ENCODE data around the gene NMU. TPM values are rescaled to one million over a fixed set of nuclear protein-coding genes. Genes with fewer than 3 reads are reported as not detected.

NMU gene
- total and polyA plus RNA-seq, 2 of the 4 experiments (the other 2 are of a cell fraction): not detected

DNA sequence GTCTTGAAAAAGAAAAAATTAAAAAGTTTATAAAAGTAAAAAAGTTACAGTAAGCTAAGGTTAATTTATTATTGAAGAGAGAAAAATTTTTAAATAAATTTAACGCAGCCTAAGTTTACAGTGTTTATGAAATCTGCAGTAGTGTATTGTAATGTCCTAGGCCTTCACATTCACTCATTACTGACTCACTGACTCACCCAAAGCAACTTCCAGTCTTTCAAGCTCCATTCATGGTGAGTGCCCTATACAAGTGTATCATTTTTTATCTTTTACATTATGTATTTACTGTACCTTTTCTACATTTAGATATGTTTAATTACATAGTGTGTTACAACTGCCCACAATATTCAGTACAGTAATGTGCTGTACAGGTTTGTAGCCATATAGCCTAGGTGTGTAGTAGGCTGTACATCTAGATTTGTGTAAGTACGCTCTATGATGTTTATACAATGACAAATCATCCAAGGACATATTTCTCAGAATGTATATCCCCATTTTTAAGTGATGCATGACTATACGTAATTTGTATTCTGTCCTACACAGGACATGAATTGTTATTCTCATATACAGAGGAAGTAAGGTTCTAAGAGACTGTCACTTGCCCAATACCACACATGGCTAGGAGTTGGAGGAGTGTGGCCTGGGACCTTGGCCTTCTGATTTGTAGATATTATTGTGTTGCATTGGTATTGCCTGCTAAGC is 24.6 kb downstream of the NMU start:
- H4K91ac ChIP-seq (ENCODE audit: insufficient read depth, low read depth, low read length): no peak overlapping the region
- no peak overlapping the region for H2AK5ac ChIP-seq (ENCODE audit: low read depth, low read length)
- no peaks in the 10 kb centered on the region for H3K4me1 ChIP-seq (ENCODE audit: control insufficient read depth, insufficient read depth, low read length)
- BruUV-seq (replicated peaks): no TSS peak
- dilution Hi-C loops (cut with HindIII; ENCODE audit: low sequenced_read_pairs, unreplicated experiment): no loop called here
- TF ChIP-seq, protein P1, sequence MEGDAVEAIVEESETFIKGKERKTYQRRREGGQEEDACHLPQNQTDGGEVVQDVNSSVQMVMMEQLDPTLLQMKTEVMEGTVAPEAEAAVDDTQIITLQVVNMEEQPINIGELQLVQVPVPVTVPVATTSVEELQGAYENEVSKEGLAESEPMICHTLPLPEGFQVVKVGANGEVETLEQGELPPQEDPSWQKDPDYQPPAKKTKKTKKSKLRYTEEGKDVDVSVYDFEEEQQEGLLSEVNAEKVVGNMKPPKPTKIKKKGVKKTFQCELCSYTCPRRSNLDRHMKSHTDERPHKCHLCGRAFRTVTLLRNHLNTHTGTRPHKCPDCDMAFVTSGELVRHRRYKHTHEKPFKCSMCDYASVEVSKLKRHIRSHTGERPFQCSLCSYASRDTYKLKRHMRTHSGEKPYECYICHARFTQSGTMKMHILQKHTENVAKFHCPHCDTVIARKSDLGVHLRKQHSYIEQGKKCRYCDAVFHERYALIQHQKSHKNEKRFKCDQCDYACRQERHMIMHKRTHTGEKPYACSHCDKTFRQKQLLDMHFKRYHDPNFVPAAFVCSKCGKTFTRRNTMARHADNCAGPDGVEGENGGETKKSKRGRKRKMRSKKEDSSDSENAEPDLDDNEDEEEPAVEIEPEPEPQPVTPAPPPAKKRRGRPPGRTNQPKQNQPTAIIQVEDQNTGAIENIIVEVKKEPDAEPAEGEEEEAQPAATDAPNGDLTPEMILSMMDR (conservative IDR thresholded peaks at IDR 0.05; ENCODE audit: low read depth, low read length): no peak
- TF ChIP-seq, protein P2, sequence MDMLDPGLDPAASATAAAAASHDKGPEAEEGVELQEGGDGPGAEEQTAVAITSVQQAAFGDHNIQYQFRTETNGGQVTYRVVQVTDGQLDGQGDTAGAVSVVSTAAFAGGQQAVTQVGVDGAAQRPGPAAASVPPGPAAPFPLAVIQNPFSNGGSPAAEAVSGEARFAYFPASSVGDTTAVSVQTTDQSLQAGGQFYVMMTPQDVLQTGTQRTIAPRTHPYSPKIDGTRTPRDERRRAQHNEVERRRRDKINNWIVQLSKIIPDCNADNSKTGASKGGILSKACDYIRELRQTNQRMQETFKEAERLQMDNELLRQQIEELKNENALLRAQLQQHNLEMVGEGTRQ (IDR thresholded peaks at IDR 0.05; ENCODE audit: low read depth, low read length): no peak
- TF ChIP-seq CEBPB (IDR thresholded peaks at IDR 0.05; ENCODE audit: low read depth, low read length): no peak
- TF ChIP-seq SMC3 (IDR thresholded peaks at IDR 0.05; ENCODE audit: low read depth, low read length): no peak
- TF ChIP-seq CHD1 (IDR thresholded peaks at IDR 0.05; ENCODE audit: low read depth, low read length): no peak
- no peak for TF ChIP-seq FOS (IDR thresholded peaks at IDR 0.05; ENCODE audit: low read depth, low read length)
- TF ChIP-seq MXI1 (IDR thresholded peaks at IDR 0.05; ENCODE audit: borderline replicate concordance, low read depth, low read length): no peak
- no peak for TF ChIP-seq NFE2L2 (IDR thresholded peaks at IDR 0.05; ENCODE audit: low read depth, low read length)
- no peak for TF ChIP-seq RCOR1 (IDR thresholded peaks at IDR 0.05; ENCODE audit: insufficient replicate concordance, low read length)
- TF ChIP-seq RFX5 (IDR thresholded peaks at IDR 0.05; ENCODE audit: low read depth, low read length): no peak
- no peak for TF ChIP-seq MAFK (IDR thresholded peaks at IDR 0.05; ENCODE audit: low read depth, low read length)
- no peak for TF ChIP-seq BHLHE40 (IDR thresholded peaks at IDR 0.05; ENCODE audit: low read depth, low read length)
- no peak for TF ChIP-seq MAZ (IDR thresholded peaks at IDR 0.05; ENCODE audit: borderline replicate concordance, low read depth, low read length)
- TF ChIP-seq RAD21 (IDR thresholded peaks at IDR 0.05; ENCODE audit: low read length): no peak
- no peak for TF ChIP-seq POLR2A (IDR thresholded peaks at IDR 0.05; ENCODE audit: low read depth, low read length)
- no peaks in the 10 kb centered on the region for H4K20me1 ChIP-seq (ENCODE audit: insufficient read depth, low read length)
- no peak overlapping the region for H3K14ac ChIP-seq (replicated peaks; ENCODE audit: low read depth, low read length)
- no peak overlapping the region for H3K18ac ChIP-seq (ENCODE audit: low read depth, low read length)
- POLR2A ChIA-PET (ENCODE audit: unreplicated experiment): no interaction called here
- no peak overlapping the region for H3K27ac ChIP-seq (ENCODE audit: insufficient read depth, low read length)
- no peaks in the 10 kb centered on the region for H3K9me1 ChIP-seq (ENCODE audit: insufficient read depth, low read length)
- ATAC-seq (ENCODE audit: low read depth) (no peak), DNase-seq (no peak)
- no peak overlapping the region for H3K9ac ChIP-seq (ENCODE audit: low read depth, low read length)
- no peak overlapping the region for H3K23ac ChIP-seq (ENCODE audit: low read depth, low read length)
- no peaks in the 10 kb centered on the region for H3K9me3 ChIP-seq (ENCODE audit: control insufficient read depth, insufficient read depth, low read length)
- H2AK9ac ChIP-seq (replicated peaks; ENCODE audit: low read depth, low read length, poor library complexity): no peak overlapping the region
- no peak overlapping the region for H2BK120ac ChIP-seq (ENCODE audit: low read depth, low read length)
- H3K36me3 ChIP-seq (ENCODE audit: control insufficient read depth, insufficient read depth, low read length): no peaks in the 10 kb centered on the region
- in situ Hi-C loops (cut with MboI; ENCODE audit: low sequenced_read_pairs): no loop called here
- WGBS, 2 experiments (ENCODE audit: extremely low coverage in 2 of 2, insufficient read length in 1 of 2): no CpG with 5 or more reads among the region's 3 CpGs
- H2AFZ ChIP-seq (replicated peaks; ENCODE audit: low read length, poor library complexity): no peak overlapping the region
- H3K79me1 ChIP-seq (ENCODE audit: low read depth in 1 of 2, low read length in 2 of 2): no peaks in the 10 kb centered on the region
- H3K56ac ChIP-seq (ENCODE audit: extremely low read depth, insufficient read depth, low read length): no peak overlapping the region
- H3K4ac ChIP-seq (ENCODE audit: low read depth, low read length): no peak overlapping the region
- H4K5ac ChIP-seq (ENCODE audit: low read depth, low read length): no peak overlapping the region
- H2BK15ac ChIP-seq (ENCODE audit: low read depth, low read length): no peak overlapping the region
- CTCF ChIA-PET: interaction anchor here (1.4 kb wide), 1 partner anchor 18 kb away, joined by 7 read pairs; no protein-coding TSS in a partner anchor
- intact Hi-C loops (cut with micrococcal nuclease): no loop called here
- no peak overlapping the region for H3K4me2 ChIP-seq (ENCODE audit: low read depth, low read length)
- H3K4me3 ChIP-seq (ENCODE audit: insufficient read depth, low read depth, low read length): no peak overlapping the region
- H2BK20ac ChIP-seq (ENCODE audit: low read depth, low read length): no peak overlapping the region
- no peak overlapping the region for H4K8ac ChIP-seq (ENCODE audit: low read depth in 2 of 2, low read length in 2 of 2)
- 0 out of 2 replicates have a peak, but pooled peaks cover 1% of the 10 kb centered on the region for H3K27me3 ChIP-seq (ENCODE audit: control insufficient read depth, insufficient read depth, low read length)
- H2BK5ac ChIP-seq (ENCODE audit: low read depth, low read length, poor library complexity, severe bottlenecking): no peak overlapping the region
